OCI-LY1 (cell line): ENCODE measurements around the gene CEP164.

Experiments used
- H2AFZ ChIP-seq: fragments of 200-600 bp; sonication (generic), shearing (Covaris generic); 2 replicates; pipeline ENCODE4 v1.6.0; 2014; ENCODE audit warnings: antibody characterized with exemption, mild to moderate bottlenecking, low read length
- H3F3A ChIP-seq: fragments of 200-600 bp; sonication (generic), shearing (Covaris generic); 2 replicates; pipeline ENCODE4 v1.6.0; 2014; ENCODE audit warnings: mild to moderate bottlenecking, antibody characterized with exemption, low read length, moderate library complexity; ENCODE audit not compliant: insufficient read depth
- H3K27ac ChIP-seq: fragments of 200-600 bp; sonication (generic); 2 replicates; pipeline ENCODE4 v1.5.1; 2014; ENCODE audit warnings: low read length, mixed run types, mild to moderate bottlenecking, low read depth; ENCODE audit not compliant: poor library complexity, severe bottlenecking
- H3K27me3 ChIP-seq: fragments of 200-600 bp; sonication (generic); 2 replicates; pipeline ENCODE4 v1.6.0; 2014; ENCODE audit warnings: antibody characterized with exemption, mild to moderate bottlenecking, low read length, moderate library complexity; ENCODE audit not compliant: insufficient read depth
- H3K36me3 ChIP-seq: fragments of 200-600 bp; sonication (generic); 2 replicates; pipeline ENCODE4 v1.6.1; 2014; ENCODE audit warnings: mild to moderate bottlenecking, antibody characterized with exemption, low read length, moderate library complexity, mixed read lengths; ENCODE audit not compliant: insufficient read depth
- H3K4me1 ChIP-seq: fragments of 200-600 bp; sonication (generic); 2 replicates; pipeline ENCODE4 v1.5.1; 2014; ENCODE audit warnings: mild to moderate bottlenecking, low read length, moderate library complexity; ENCODE audit not compliant: insufficient read depth, severe bottlenecking
- H3K4me2 ChIP-seq: fragments of 200-600 bp; sonication (generic), shearing (Covaris generic); 2 replicates; pipeline ENCODE4 v1.6.1; 2014; ENCODE audit warnings: low read length
- H3K4me3 ChIP-seq: fragments of 200-600 bp; sonication (generic); 2 replicates; pipeline ENCODE4 v1.5.1; 2014; ENCODE audit warnings: low read length, low read depth, mild to moderate bottlenecking, mixed read lengths; ENCODE audit not compliant: poor library complexity, severe bottlenecking
- H3K79me2 ChIP-seq: fragments of 200-600 bp; shearing (Covaris generic); 2 replicates; pipeline ENCODE4 v1.6.1; 2016; ENCODE audit warnings: mixed run types, low read length, mixed read lengths; ENCODE audit not compliant: insufficient read depth
- H3K9ac ChIP-seq: fragments of 200-600 bp; sonication (generic), shearing (Covaris generic); 2 replicates; pipeline ENCODE4 v1.6.1; 2014; ENCODE audit warnings: mild to moderate bottlenecking, low read length, mixed read lengths
- H3K9me2 ChIP-seq: fragments of 200-600 bp; sonication (generic), shearing (Covaris generic); 2 replicates; pipeline ENCODE4 v1.6.1; 2014; ENCODE audit warnings: low read depth, mild to moderate bottlenecking, low read length, mixed read lengths
- H3K9me3 ChIP-seq: fragments of 200-600 bp; shearing (Covaris generic); 2 replicates; pipeline ENCODE4 v1.6.1; 2014; ENCODE audit warnings: low read length, mixed read lengths
- H4K20me1 ChIP-seq: fragments of 200-600 bp; sonication (generic), shearing (Covaris generic); 2 replicates; pipeline ENCODE4 v1.6.0; 2016; ENCODE audit warnings: mild to moderate bottlenecking, low read length; ENCODE audit not compliant: insufficient read depth
- EZH2 ChIP-seq: fragments of 200-600 bp; sonication (generic), shearing (Covaris generic); IDR thresholded peaks from 2 replicates; pipeline ENCODE4 v1.8.0; 2017; ENCODE audit warnings: borderline replicate concordance, mixed run types, mild to moderate bottlenecking, antibody characterized with exemption, low read length, moderate library complexity, mixed read lengths
- TF ChIP-seq, protein P1 (sequence below): fragments of 200-600 bp; sonication (generic), shearing (Covaris generic); IDR thresholded peaks from 2 replicates; pipeline ENCODE4 v1.5.1; 2017; ENCODE audit warnings: mild to moderate bottlenecking, antibody characterized with exemption, low read length, moderate library complexity, mixed read lengths

The CEP164 gene

DNA sequence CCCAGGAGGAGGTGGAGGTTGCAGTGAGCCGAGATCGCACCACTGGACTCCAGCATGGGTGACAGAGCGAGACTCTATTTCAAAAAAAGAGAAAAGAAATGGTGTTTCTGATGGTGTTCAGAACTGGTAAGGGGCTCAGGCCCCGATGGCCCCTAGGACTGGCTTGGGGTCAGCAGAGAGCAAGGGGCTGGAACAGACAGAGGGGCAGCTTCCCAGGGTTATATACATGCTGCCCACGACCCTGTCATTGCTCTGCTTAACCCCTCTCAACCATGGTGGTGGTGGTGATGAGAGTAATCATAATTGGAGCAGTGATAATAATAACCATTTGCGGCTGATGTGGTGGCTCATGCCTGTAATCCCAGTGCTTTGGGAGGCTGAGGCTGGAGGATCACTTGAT is 79.4 kb downstream of the CEP164 start:
- Histone ChIP-seq H3K4me1 (no peaks in the 10 kb centered on the region), H3K79me2 (no peaks in the 10 kb centered on the region), H2AFZ (no peak overlapping the region), H3K9ac (no peak overlapping the region), H3K27ac (no peak overlapping the region), H3F3A (no peaks in the 10 kb centered on the region), H3K4me2 (no peak overlapping the region), H3K36me3 (no peaks in the 10 kb centered on the region; the same call in 1 of the 2 replicates), H3K4me3 (no peak overlapping the region), H3K9me2 (no peaks in the 10 kb centered on the region), H3K27me3 (no peaks in the 10 kb centered on the region), H4K20me1 (no peaks in the 10 kb centered on the region), H3K9me3 (no peaks in the 10 kb centered on the region)
- no peak for TF ChIP-seq EZH2
- TF ChIP-seq, protein P1, sequence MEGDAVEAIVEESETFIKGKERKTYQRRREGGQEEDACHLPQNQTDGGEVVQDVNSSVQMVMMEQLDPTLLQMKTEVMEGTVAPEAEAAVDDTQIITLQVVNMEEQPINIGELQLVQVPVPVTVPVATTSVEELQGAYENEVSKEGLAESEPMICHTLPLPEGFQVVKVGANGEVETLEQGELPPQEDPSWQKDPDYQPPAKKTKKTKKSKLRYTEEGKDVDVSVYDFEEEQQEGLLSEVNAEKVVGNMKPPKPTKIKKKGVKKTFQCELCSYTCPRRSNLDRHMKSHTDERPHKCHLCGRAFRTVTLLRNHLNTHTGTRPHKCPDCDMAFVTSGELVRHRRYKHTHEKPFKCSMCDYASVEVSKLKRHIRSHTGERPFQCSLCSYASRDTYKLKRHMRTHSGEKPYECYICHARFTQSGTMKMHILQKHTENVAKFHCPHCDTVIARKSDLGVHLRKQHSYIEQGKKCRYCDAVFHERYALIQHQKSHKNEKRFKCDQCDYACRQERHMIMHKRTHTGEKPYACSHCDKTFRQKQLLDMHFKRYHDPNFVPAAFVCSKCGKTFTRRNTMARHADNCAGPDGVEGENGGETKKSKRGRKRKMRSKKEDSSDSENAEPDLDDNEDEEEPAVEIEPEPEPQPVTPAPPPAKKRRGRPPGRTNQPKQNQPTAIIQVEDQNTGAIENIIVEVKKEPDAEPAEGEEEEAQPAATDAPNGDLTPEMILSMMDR, result no peak

DNA sequence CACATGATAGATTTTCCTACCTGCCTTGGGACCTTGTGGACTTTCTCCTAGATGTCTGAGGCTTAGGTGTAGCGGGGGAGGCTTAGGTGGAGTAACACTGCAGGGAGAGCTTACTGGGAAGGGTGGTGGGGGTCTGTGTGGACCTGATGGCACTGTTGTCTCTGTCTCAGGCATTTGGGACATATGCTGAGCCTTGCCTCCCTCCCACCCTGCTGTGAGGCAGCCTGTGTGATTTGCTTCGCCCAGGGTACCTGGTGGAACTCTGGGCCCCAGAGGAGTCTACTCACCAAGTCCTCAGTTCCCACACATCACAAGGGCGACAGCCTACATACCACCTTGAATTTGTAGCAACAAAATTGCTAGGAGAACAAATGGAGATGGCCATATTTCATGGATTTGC is 80.7 kb downstream of the CEP164 start:
- Histone ChIP-seq H3K4me1 (no peaks in the 10 kb centered on the region), H3K9me3 (no peaks in the 10 kb centered on the region), H3K27ac (no peak overlapping the region), H3K9ac (no peak overlapping the region), H3K36me3 (no peaks in the 10 kb centered on the region; the same call in 1 of the 2 replicates), H3K79me2 (no peaks in the 10 kb centered on the region), H3K4me3 (no peak overlapping the region), H3F3A (no peaks in the 10 kb centered on the region), H4K20me1 (no peaks in the 10 kb centered on the region), H2AFZ (no peak overlapping the region), H3K4me2 (no peak overlapping the region), H3K9me2 (no peaks in the 10 kb centered on the region), H3K27me3 (no peaks in the 10 kb centered on the region)
- TF ChIP-seq EZH2, result no peak
- TF ChIP-seq, protein P1, result no peak

DNA sequence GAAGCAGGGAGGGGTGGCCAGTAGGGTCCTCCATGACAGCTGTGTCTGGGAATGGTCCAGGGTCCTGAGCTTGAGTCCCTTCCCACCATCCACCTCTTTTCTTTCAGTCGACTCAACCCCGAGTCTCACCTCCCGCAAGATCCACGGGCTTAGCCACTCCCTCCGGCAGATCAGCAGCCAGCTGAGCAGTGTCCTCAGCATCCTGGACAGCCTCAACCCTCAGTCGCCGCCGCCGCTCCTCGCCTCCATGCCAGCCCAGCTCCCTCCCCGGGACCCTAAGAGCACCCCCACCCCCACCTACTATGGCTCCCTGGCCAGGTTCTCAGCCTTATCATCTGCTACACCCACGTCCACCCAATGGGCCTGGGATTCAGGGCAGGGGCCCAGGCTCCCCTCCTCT is 81.9 kb downstream of the CEP164 start:
- Histone ChIP-seq H3F3A (no peaks in the 10 kb centered on the region), H3K27ac (no peak overlapping the region), H3K9me2 (no peaks in the 10 kb centered on the region), H3K36me3 (no peaks in the 10 kb centered on the region; the same call in 1 of the 2 replicates), H3K27me3 (no peaks in the 10 kb centered on the region), H3K79me2 (no peaks in the 10 kb centered on the region), H3K9ac (no peak overlapping the region), H3K4me2 (no peak overlapping the region), H3K9me3 (no peaks in the 10 kb centered on the region), H3K4me3 (no peak overlapping the region), H4K20me1 (no peaks in the 10 kb centered on the region), H3K4me1 (no peaks in the 10 kb centered on the region), H2AFZ (no peak overlapping the region)
- TF ChIP-seq EZH2, result no peak
- TF ChIP-seq, protein P1, result no peak
